Measurements from ENCODE around the gene NELFA.

The NELFA gene

DNA sequence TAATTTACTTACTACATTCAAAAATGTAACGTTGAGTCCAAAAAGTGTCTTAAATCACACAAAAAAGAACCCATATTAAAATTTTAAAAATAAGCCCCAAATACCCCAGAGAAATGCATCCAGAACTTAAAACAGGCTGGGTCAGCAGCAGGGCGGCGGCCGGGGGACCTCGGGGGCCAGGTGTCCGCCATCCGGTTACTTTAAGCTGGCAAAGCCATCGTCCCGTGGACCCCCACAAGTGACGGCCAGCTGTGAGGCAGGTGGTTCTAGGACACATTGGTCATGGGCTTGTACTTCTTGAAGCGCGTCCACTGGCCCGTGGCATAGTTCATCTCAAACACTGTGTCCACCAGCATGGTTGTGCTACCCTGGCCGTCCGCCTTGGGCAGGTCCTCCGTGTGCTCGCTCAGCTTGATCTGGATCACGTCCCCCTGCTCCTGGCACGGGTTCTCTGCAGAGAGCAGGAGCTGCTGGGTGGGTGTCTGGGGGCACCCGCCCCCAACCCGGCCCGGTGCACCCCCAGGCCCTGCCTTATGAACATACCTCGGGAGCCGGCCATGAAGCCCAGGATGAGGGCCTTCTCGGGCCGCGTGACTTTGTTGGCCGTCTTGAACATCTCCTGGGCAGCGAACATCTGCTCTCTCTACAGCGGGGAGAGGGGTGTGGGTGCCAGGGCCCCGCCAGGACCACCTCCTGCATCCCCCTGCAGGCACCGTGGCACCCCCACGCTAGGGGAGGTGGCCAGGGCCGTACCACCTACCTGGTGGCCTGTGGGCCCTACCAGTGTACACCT lies 25.5 kb downstream of the NELFA start:
- Histone ChIP-seq H2BK5ac (ENCODE audit: low read depth, low read length, poor library complexity, severe bottlenecking) (no peak overlapping the region), H3K27me3 (ENCODE audit: control insufficient read depth in 1 of 2, insufficient read depth in 1 of 2, low read length in 2 of 2) (no peaks in the 10 kb centered on the region), H3K9me3 (ENCODE audit: control insufficient read depth, low read length) (no peaks in the 10 kb centered on the region), H3K4me1 (ENCODE audit: control insufficient read depth, insufficient read depth, low read depth, low read length) (peaks cover 1% of the 10 kb centered on the region), H3K4me2 (ENCODE audit: low read length, poor library complexity, severe bottlenecking) (no peak overlapping the region), H3K23ac (ENCODE audit: low read length in 2 of 2) (no peak overlapping the region), H3K18ac (ENCODE audit: low read depth in 1 of 2, low read length in 2 of 2) (no peak overlapping the region), H2BK120ac (ENCODE audit: low read depth, low read length) (no peak overlapping the region), H4K8ac (ENCODE audit: low read length) (no peak overlapping the region), H3K36me3 (ENCODE audit: control insufficient read depth in 1 of 2, insufficient read depth in 2 of 2, low read depth in 1 of 2, low read length in 2 of 2) (peaks cover 94 to 96% of the 10 kb centered on the region in 2 experiments), H3K4me3 (ENCODE audit: insufficient read depth in 1 of 2, low read depth in 1 of 2, low read length in 2 of 2) (no peak overlapping the region), H2BK15ac (ENCODE audit: low read depth, poor library complexity, severe bottlenecking) (no peak overlapping the region), H3K14ac (ENCODE audit: low read length in 2 of 2) (no peak overlapping the region), H4K91ac (ENCODE audit: low read length) (peak overlapping the region; percentile 14), H2AK5ac (ENCODE audit: low read length, severe bottlenecking) (no peak overlapping the region), H3K4ac (ENCODE audit: low read depth in 1 of 2, low read length in 2 of 2) (no peak overlapping the region), H3K79me1 (replicated peaks; ENCODE audit: low read length, poor library complexity, severe bottlenecking) (peaks cover 63% of the 10 kb centered on the region), H3K27ac (ENCODE audit: low read length, poor library complexity, severe bottlenecking) (no peak overlapping the region), H2BK12ac (ENCODE audit: low read length in 2 of 2) (no peak overlapping the region), H2AFZ (ENCODE audit: low read depth, low read length) (no peak overlapping the region), H3K9ac (ENCODE audit: low read length) (no peak overlapping the region)
- no peak for DNase-seq
- WGBS = 97% methylated on average over 34 of the region's 34 CpGs

DNA sequence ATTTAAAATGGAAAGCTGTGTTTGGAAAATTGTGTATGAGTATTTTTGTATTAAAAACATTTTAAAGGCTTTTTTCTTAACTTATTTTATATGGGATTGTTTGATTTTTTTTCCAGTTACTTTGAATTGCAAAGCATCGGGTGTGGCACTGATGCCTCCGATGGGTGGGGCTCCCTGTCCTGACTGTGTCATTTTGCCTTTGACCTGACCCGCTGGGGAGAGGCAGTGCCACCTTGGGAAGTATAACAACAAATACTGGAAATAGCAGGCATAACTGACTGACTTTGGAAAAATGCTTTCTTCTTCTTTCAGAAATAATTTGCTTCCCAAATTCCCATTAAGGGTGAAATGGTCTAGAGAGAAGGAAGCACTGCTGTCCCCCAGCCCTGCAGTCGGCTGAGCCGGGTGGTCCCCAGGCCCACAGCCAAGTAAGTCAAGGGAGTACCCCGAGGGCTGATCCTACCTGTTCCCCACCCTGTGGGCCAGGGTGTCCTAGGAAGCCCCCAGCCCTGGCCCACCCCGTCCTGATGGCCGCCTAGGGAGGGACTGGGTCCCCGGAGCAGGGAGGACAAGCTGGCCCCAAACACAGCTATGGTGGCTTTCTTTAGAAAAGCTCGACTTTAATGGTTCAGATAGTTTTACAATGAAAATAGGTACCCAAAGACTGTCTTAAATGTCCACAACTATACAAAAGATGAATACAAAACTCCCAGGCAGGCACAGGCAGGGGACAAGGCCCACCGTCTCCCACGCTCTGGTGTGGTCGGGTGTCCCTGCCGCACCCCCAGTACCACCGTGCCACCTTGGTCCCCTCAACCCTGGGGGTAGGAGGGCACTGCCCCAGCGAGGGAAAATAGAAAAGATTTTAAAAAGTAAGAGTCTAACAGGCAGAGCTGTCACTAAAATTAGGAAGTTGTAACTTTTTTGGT lies 26.4 kb downstream of the NELFA start:
- H3K27me3 ChIP-seq (ENCODE audit: control insufficient read depth in 1 of 2, insufficient read depth in 1 of 2, low read length in 2 of 2) = no peaks in the 10 kb centered on the region
- no peak overlapping the region for H3K23ac ChIP-seq (ENCODE audit: low read length in 2 of 2)
- H3K4me2 ChIP-seq (ENCODE audit: low read length, poor library complexity, severe bottlenecking) = no peak overlapping the region
- H3K18ac ChIP-seq (ENCODE audit: low read depth in 1 of 2, low read length in 2 of 2) = no peak overlapping the region
- no peak overlapping the region for H4K91ac ChIP-seq (ENCODE audit: low read length)
- no peak overlapping the region for H2BK15ac ChIP-seq (ENCODE audit: low read depth, poor library complexity, severe bottlenecking)
- H2AFZ ChIP-seq (ENCODE audit: low read depth, low read length) = no peak overlapping the region
- H3K4me1 ChIP-seq (ENCODE audit: control insufficient read depth, insufficient read depth, low read depth, low read length) = peaks cover 1% of the 10 kb centered on the region
- no peak overlapping the region for H2BK12ac ChIP-seq (ENCODE audit: low read length in 2 of 2)
- no peak overlapping the region for H3K4me3 ChIP-seq (ENCODE audit: insufficient read depth in 1 of 2, low read depth in 1 of 2, low read length in 2 of 2)
- H3K4ac ChIP-seq (ENCODE audit: low read depth in 1 of 2, low read length in 2 of 2) = no peak overlapping the region
- H3K9ac ChIP-seq (ENCODE audit: low read length) = peak overlapping the region; percentile 8
- WGBS = 95% methylated on average over 15 of the region's 16 CpGs
- H3K36me3 ChIP-seq (ENCODE audit: control insufficient read depth in 1 of 2, insufficient read depth in 2 of 2, low read depth in 1 of 2, low read length in 2 of 2) = peaks cover 93 to 94% of the 10 kb centered on the region in 2 experiments
- H4K8ac ChIP-seq (ENCODE audit: low read length) = no peak overlapping the region
- H2AK5ac ChIP-seq (ENCODE audit: low read length, severe bottlenecking) = no peak overlapping the region
- peaks cover 59% of the 10 kb centered on the region for H3K79me1 ChIP-seq (replicated peaks; ENCODE audit: low read length, poor library complexity, severe bottlenecking)
- no peak overlapping the region for H3K27ac ChIP-seq (ENCODE audit: low read length, poor library complexity, severe bottlenecking)
- H3K9me3 ChIP-seq (ENCODE audit: control insufficient read depth, low read length) = no peaks in the 10 kb centered on the region
- no peak overlapping the region for H2BK5ac ChIP-seq (ENCODE audit: low read depth, low read length, poor library complexity, severe bottlenecking)
- DNase-seq = no peak
- no peak overlapping the region for H2BK120ac ChIP-seq (ENCODE audit: low read depth, low read length)
- H3K14ac ChIP-seq (ENCODE audit: low read length in 2 of 2) = no peak overlapping the region

DNA sequence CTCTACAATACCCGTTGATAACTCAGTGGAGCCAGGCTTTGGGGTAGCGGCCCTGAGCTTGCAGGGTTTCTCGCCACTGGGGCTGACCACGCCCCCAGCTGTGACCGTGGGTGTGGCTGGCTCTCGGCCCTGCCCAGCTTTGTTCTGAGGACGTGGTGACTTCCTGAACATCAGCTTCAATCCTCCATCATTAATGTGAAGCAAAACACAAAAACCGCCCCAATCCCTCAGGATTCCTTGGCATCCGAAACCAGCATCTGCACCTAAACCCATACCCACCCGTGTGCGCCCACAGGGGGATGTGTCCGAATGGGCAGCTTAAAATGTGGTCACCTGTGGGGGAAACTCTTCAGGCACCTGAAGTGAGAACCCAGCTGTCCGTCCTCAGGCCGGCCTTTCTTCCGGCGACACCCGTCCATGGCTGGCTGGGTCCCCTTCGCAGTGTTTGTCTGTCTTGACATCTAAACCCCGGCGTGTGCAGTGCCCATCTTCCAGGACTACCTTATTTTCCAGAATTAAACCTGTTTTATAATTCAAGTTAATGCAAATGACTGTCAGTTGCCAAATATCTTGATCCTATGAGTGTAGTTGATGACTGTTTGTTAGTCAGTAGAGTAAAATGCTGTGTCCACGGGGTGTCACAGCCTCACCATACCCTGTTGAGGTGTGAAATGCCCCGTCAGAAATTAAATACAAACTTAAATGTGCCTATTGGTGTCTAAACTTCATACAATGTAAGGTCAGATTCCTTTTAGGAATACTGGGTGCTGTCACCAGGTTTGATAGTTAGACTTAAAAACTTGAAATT lies 27.3 kb downstream of the NELFA start:
- Histone ChIP-seq H3K23ac (ENCODE audit: low read length in 2 of 2) (no peak overlapping the region), H3K4me2 (ENCODE audit: low read length, poor library complexity, severe bottlenecking) (no peak overlapping the region), H2BK120ac (ENCODE audit: low read depth, low read length) (no peak overlapping the region), H2AFZ (ENCODE audit: low read depth, low read length) (no peak overlapping the region), H2BK15ac (ENCODE audit: low read depth, poor library complexity, severe bottlenecking) (no peak overlapping the region), H3K4ac (ENCODE audit: low read depth in 1 of 2, low read length in 2 of 2) (no peak overlapping the region), H3K9me3 (ENCODE audit: control insufficient read depth, low read length) (no peaks in the 10 kb centered on the region), H4K91ac (ENCODE audit: low read length) (no peak overlapping the region), H2BK5ac (ENCODE audit: low read depth, low read length, poor library complexity, severe bottlenecking) (no peak overlapping the region), H2AK5ac (ENCODE audit: low read length, severe bottlenecking) (no peak overlapping the region), H3K27ac (ENCODE audit: low read length, poor library complexity, severe bottlenecking) (no peak overlapping the region), H3K9ac (ENCODE audit: low read length) (peak overlapping the region; percentile 8), H2BK12ac (ENCODE audit: low read length in 2 of 2) (no peak overlapping the region), H3K4me3 (ENCODE audit: insufficient read depth in 1 of 2, low read depth in 1 of 2, low read length in 2 of 2) (no peak overlapping the region), H3K14ac (ENCODE audit: low read length in 2 of 2) (no peak overlapping the region), H4K8ac (ENCODE audit: low read length) (no peak overlapping the region), H3K36me3 (ENCODE audit: control insufficient read depth in 1 of 2, insufficient read depth in 2 of 2, low read depth in 1 of 2, low read length in 2 of 2) (peaks cover 93% of the 10 kb centered on the region in 2 experiments), H3K79me1 (replicated peaks; ENCODE audit: low read length, poor library complexity, severe bottlenecking) (peaks cover 60% of the 10 kb centered on the region), H3K4me1 (ENCODE audit: control insufficient read depth, insufficient read depth, low read depth, low read length) (peaks cover 1% of the 10 kb centered on the region), H3K18ac (ENCODE audit: low read depth in 1 of 2, low read length in 2 of 2) (no peak overlapping the region), H3K27me3 (ENCODE audit: control insufficient read depth in 1 of 2, insufficient read depth in 1 of 2, low read length in 2 of 2) (no peaks in the 10 kb centered on the region)
- DNase-seq = no peak
- 93% methylated on average over 22 of the region's 22 CpGs for WGBS

Measured in mesenchymal stem cell (in vitro differentiated cells and primary cell).